ENCODE data around the gene DSTYK.
"Not testable (repeated sequence)": the region's sequence is repeated elsewhere in the genome, so short reads cannot be mapped to it uniquely, and the experiment has no call there.

Gene DSTYK

DNA sequence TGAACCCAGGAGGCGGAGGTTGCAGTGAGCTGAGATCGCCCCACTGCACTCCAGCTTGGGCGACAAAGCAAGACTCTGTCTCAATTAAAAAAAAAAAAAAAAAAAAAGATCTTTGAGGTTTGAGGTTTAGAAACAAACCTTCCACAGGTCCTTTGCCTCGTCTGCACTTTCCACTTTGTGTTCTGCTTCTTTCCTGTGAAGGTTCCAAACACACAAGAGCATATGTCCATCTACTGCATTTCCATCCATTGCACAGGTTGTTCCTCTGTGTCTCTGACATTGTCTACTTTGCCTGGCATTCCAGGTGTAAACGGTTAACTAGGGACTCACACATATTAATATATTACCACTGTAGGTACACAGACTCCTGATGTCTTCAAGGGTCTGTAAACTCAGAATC, 40.1 kb downstream of the DSTYK start:
- DNase-seq = no peak

- no peak for DNase-seq
Measured at GRCh38 chr1:205170532-205171269, 40.8 kb downstream of the DSTYK start.

- DNase-seq = no peak
Measured at GRCh38 chr1:205169248-205169647, 42.3 kb downstream of the DSTYK start.

DNA sequence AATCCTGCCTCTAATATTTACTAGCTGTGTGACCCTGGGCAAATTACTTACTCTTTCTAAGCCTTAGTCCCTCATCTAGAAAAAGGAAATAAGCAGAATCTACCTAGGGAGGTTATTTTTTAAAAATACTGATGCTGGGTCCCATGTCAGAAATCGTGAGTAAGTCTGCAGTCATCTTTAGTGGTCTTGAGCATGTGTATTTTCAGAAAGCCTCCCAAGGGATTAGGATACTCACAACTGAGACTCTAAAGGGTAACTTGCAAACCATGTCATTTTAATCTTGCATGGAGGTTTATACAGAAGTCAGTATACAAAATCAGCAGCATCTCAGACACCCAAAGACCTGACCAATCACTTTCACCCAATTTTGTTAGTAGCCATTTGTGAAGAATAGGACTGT, 43.2 kb downstream of the DSTYK start:
- no peak for DNase-seq

DNA sequence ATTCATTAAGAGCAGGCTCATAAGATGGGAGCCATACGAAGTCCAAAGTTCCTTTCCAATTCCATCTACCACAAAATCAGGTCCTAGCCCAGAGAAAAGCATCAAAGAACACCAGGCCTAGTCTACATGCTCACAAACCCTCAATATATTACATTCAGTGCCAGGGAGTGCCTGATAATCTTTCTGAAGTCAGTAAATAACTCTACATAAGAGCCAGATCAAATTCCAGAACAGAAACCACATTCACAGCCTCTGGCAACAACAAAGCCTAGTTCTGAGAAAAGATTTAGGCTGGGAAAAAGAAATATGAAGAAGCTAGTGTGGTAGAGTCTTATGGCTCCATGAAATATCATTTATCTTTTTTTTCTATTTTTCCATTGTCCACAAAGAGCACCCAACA, 49.2 kb downstream of the DSTYK start:
- DNase-seq = no peak

DNA sequence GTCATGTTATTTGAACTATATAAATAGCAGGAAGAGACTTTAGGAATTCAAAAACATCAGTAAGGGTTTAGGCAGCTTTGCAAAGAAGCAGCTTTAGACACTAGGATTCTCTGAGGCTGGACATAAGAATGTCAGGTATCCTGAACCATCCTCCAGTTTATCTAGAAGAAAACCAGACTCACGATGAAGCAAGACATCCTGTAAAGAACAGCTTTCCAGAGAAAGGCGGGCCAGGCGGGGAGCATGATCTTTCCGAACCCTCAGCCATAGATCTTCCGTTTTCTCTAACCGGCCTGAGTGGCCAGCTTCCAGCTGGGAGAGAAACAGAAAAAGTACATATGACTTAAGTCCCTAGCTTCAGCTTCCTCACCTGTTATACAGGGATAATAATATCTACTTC, 50.4 kb downstream of the DSTYK start:
- DNase-seq = no peak

- no peak for DNase-seq
Measured at GRCh38 chr1:205158048-205158616, 53.4 kb downstream of the DSTYK start.

DNA sequence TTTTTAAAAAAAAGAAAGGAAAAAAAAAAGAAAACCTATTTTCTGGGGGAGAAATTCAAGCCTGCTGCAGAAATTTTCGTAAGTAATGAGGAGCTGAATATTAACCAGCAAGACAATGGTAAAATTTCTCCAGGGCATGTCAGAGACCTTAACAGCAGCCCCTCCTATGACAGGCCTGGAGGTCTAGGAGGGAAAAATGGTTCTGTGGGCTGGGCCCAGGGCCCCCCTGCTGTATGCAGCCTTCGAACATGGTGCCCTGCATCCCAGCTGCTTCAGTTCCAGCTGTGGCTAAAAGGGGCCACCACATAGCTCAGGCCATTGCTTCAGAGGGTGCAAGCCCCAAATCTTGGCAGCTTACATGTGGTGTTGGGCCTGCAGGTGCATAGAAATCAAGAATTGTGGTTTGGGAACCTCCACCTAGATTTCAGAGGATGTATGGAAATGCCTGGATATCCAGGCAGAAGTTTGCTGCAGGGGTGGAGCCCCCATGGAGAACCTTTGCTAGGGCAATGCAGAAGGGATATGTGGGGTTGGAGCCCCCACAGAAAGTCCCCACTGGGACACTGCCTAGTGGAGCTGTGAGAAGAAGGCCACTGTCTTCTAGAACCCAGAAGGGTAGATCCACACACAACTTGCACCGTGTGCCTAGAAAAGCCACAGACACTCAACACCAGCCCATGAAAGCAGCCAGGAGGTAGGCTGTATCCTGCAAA, 55.7 kb downstream of the DSTYK start:
- not testable (repeated sequence) for DNase-seq

DNA sequence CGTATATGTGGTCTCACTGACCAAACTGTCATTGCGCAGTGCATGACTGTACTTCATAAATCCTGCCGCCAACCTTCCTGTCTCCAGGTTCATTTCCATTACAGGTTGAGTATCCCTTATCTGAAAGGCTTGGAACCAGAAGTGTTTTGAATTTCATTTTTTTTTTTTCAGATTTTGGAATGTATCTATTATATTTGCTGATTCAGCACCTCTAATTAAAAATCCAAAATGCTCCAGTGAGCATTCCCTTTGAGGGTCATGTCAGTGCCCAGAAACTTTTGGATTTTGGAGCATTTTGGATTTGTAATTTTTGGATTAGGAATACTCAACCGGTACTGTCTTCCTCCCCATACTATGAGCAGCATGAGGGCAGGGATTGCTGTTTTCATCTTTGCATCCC, 59.0 kb downstream of the DSTYK start:
- DNase-seq = no peak

GRCh38 chr1:205150651-205151428, 60.7 kb downstream of the DSTYK start:
- DNase-seq = no peak

- no peak for DNase-seq
Measured at GRCh38 chr1:205147191-205147835, 64.2 kb downstream of the DSTYK start.

DNA sequence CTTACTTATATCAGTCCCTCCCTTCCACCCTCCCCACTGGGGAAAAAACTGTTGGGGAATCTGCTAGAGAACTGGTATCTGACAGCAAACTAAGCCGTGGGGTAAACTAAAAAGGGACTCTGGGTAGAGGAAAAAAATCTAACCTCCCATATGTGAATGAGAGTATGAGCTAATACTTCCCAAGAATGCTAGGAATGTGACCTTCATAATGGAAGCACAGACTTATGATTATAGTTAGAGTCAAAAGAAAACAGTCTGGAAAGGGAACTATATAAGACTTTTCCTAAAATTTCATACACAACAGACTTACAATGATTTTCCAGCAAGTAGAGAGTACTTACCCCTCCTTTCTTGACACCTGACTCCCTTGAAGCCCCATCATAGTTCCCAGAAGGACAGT, 66.8 kb downstream of the DSTYK start:
- no peak for DNase-seq

DNA sequence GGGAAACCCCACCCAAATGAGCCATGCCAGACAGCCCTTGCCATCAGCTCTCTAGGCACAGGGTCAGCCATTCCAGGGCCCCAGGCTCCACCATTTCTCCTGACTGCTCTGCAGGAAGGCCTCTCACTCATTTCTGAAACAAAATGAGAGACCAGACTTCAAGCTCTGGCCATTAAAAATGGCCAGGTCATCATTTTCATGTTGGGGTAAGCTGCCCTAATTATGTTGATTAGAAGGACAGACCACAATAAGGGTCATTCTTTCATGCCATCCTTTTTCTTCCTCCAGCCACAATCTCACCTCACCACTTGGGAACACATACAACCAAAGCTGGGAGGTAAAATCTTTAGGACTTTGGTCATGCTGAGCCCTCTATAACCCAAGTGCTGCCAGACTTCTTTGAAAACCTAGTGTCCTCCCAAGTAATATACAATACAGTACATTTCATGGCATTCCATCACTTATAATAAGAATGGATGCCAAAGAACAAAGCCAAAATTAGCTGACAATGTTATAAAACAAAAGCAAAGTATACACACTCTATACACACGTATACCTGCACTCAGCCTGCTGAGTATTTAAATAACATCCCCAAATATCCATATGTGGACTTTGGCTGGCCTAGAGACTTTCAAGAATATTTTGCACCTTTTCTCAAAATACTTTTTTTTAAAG, 67.3 kb downstream of the DSTYK start:
- no peak for DNase-seq

DNA sequence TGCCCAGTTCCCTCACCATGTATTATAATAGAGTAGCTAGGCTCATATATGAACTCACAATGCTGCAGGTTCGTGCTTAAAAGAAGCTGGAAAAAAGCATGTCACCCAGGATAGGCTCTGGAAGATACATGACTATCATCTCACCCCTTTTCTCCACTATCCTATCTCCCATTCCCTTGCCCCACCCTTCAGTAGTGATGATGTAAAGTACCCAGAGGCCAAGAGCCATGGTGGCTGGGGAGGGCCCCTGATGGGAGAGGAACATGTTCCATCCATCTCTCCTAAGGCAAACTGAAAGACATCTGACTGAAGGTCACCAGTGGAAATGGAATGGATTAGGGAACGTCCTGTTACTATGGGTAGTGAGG, 69.4 kb downstream of the DSTYK start:
- no peak for DNase-seq

GRCh38 chr1:205141236-205142101, 70.0 kb downstream of the DSTYK start:
- peak; percentile 86 to 90 for DNase-seq

DNA sequence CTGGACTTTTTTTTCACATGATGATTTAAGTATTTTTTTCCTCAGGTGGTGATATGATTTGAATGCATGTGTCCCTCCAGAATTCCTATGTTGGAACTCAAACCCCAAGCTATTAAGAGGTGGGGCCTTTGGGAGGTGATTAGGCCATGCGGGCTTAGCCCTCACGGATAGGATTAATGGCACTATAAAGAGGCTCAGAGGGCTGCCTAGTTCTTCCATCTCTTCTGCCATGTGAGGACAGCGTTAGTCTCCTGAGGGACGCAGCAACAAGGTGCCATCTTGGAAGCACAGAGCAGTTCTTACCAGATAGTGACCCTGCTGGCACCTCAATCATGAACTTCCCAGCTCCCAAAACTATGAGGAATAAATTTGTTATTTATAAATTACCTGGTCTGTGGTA, 71.4 kb downstream of the DSTYK start:
- no peak for DNase-seq

DNA sequence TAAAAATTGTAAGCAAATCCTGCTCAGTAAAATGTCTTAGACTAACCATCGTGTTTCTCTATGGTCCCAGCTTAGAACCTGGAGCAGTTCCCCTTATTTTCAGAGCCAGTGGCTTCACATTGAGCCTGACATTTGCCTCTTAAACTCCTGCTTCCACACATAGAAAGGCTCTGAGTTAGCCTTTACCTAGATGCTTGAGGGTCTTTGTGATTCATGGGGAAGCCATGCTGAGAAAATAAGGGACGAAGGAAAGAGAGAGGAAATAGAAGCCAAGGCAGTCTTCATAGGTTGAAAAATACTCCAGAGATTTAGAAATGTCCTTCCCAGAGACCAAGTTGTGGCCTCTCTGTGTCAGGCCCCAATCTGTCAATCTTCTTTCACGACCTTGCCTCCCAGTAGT, 73.6 kb downstream of the DSTYK start:
- DNase-seq = no peak

DNA sequence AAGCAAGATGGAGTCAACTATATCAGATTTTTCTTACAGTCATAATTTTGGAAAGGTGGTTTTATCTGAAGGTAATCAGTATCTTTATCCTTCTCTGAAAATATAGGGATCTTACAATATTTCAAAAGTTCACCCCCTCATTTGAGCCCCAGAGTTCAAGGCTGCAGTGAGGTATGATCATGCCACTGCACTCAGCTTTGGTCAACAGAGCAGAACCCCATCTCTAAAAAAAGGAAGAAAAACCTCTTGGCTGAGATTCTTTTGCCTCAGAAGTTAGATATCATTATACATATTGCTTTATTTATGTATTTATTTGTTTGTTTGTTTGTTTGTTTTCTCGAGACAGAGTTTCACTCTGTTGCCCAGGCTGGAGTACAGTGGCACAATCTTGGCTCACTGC, 78.2 kb downstream of the DSTYK start:
- no peak for DNase-seq

GRCh38 chr1:205129447-205130029, 82.0 kb downstream of the DSTYK start:
- DNase-seq = no peak

DNA sequence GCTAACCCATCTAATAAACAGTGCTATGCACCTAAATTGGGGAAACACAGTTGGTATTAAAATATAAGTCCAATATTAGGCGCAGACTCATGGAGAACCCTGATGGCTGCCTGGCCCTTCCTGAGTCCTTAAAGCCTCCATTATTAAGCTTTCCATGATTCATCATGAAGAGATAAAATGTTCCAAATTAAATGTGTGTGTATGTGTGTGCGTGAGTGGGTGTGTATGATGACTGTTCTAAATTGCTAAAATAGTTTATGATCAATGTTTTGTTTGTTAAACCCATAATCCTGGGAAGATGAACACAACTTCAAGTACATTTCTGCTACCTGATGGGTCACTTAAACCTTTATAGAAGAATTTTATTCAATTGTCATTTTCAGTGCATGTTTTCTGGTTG, 83.5 kb downstream of the DSTYK start:
- DNase-seq = no peak

DNA sequence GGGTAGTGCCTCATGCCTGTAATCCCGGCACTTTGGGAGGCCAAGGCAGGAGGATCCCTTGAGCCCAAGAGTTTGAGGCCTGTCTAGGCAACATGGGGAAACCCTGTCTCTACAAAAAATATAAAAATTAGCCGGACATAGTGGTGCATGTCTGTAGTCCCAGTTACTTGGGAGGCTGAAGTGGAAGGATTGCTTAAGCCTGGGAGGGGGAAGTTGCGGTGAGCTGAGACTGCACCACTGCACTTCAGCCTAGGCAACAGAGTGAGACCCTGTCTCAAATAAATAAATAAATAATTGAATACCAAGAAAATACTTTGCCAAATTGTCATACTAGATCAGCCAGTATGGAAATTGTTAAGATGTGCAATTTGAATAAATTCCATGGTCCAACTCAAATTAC, 83.9 kb downstream of the DSTYK start:
- DNase-seq = no peak
